HG03103 (cell line): ENCODE results near the gene GPR21.

ENCODE experiments used
- ATAC-seq: cut with Tn5 transposase; IDR thresholded peaks from one replicate; pipeline ENCODE4 v1.9.1; 2021; ENCODE audit warnings: low read depth; ENCODE audit not compliant: unreplicated experiment

Gene GPR21

DNA sequence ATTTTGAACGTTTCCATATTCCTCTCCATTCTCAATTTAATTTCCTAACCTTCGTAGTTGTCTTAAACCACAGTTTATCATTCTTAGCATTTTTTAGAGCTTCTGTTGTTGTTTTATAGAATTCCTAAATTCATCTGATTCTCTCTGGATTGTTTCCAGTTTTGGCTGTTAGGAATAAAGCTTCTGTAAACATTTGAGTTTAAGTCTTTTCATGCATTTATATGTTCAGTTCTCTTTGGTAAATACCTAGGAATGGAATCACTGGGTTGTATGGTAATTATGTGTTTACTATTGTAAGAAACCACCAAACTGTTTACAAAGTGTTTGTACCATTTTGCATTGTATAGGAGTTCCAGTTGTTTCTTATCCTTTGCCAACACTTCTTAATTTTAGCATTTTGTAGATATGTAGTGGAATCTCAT, 29.7 kb downstream of the GPR21 start:
- ATAC-seq: no peak

DNA sequence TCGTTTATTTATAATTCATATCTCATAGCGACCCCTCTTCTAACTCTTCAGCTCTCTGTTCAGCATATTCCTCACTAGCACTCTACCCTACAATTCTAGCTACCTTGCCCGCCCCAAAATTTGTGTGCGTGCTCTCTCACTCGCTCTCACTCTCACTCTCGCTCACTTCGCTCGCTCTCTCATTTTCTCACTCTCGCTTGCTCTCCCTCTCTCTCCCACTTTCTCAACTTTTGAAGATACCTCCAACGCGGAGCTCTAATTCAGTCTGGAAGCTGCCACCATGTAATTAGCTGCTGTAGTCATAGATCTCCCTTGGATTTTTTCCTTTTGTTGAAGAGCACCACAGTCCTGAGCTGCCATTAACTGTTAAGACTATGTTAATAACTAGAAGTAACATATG, 30.4 kb downstream of the GPR21 start:
- no peak for ATAC-seq

DNA sequence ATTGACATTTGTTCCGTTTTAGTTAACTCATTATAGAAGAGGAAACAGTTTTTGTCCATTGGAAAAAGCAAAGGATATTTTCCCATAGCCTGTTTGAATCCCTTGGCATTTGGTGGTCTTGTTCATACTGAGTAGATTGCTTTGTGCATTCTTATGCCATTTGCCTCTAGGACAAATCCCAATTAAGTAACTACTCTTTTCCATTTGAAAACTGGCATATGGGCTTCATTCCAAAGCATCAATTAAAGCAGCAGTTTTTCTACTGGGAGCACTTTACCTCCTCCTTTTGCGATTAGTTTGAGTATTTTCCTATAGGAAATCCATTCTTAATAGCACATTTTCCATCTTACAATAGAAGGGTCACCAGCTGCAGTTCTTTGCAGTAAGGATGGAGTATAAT, 31.2 kb downstream of the GPR21 start:
- ATAC-seq: no peak

DNA sequence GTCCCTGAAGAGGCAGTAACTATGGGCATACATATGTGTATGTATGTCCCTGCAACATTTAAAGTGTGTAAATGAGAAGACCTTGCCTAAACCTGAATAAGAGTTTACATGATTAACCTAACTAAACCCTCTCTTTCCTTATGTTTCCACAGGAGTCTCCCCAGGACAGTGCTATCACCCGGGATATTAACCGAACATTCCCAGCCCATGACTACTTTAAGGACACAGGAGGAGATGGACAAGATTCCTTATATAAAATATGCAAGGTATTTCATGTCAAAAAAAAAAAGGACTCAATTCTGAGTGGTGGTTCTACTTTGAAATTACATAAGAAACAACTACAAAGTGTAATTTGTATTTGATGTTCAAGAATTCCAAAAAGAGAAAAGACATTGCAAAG, 31.7 kb downstream of the GPR21 start:
- no peak for ATAC-seq

DNA sequence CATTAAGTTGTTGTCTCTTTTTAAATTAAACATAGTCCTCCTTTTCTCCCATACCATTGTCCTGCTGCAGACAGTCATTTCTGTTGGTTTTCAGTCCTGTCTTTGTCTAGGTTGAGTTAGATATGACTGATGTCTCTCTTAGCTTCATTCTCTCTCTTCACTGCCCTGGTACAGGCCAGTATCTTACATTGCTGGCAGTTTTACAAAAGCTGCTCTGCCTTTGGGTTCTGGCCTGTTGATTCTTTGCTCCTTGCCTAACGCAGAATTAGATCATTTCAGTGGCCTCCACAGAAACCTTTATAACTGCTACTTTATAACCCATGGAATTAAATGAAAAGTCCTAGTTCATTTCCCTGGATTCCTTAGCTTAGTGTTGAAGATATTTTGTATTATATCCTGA, 33.7 kb downstream of the GPR21 start:
- ATAC-seq: no peak

DNA sequence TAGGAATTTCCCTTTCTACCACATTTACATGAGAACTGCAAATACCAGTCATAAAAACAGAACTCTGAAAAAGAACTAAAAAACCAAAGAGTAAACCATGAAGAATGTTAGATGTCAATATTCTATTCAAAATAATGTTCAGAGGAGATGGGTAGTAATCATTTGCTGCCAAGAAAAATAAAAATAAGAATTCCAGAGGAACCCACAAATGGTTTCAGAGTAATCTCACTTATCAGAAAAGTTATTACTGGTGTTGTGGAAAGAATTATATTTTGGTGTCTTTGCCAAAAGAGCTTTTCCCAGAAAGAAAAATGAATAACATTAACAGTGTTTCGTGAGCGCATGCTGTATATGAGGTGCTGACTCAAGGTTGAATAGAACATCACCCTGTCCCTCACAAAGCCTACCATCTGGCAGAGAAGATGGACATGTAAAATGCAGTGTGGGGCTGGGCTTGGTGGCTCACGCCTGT, 35.6 kb downstream of the GPR21 start:
- no peak for ATAC-seq

DNA sequence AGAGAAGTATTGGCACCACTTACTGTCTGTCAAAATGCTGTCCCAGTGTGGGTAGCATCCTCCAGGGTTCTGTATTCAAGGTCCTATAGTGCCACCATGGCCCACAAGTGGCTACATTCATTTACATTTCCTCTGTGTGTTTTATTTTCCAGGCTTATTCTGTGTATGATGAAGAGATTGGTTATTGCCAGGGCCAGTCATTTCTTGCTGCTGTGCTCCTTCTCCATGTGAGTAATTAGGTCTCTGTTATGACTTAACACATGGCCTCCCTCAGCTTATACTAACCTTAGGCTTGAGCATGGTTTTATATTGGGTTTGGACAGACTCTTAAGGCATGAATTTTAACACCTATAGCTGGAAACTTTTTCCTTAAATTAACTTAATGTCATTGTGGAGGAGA, 36.7 kb downstream of the GPR21 start:
- ATAC-seq: no peak

DNA sequence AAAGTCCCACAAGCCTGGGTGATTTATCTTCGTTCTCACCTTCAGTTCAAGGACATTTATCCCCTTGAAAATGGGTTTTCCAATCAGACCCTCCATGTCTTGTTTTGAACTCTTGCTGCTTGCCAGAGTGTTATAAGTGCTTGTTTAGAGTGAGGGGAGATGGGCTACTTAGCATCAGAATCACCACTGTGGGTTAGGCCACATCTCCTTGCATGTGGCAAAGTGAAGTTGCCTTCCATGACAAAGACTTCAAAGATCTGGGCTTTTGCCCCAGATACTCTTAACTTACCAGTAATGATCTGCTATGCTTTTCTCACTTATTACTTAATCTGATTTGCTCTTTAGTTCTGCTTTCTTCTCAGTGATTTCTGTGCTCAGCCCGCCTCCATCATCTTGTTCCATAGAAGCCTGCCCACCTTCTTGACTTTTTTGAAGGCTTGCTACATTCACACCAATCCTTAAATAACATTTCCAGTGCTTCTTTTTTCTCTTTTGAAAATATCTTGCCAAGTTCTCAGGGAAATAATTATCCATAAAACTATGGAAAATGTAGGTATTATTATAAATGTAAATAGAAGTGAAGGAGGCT, 39.0 kb downstream of the GPR21 start:
- no peak for ATAC-seq

DNA sequence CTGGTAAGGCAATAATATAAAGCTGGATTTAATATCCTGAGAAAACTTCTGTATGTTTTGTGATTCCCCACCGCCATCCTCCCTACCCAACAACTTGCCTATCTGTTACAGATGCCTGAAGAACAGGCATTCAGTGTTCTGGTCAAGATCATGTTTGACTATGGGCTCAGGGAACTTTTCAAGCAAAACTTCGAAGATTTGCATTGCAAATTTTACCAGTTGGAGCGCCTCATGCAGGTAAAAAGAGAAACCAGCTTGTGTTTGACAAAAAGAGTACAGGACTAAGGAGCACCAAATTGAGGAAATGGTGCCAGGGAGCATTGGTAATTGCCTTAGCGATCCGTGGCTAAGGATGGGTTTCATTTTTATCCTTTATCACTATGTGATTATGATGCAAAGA, 40.0 kb downstream of the GPR21 start:
- no peak for ATAC-seq

DNA sequence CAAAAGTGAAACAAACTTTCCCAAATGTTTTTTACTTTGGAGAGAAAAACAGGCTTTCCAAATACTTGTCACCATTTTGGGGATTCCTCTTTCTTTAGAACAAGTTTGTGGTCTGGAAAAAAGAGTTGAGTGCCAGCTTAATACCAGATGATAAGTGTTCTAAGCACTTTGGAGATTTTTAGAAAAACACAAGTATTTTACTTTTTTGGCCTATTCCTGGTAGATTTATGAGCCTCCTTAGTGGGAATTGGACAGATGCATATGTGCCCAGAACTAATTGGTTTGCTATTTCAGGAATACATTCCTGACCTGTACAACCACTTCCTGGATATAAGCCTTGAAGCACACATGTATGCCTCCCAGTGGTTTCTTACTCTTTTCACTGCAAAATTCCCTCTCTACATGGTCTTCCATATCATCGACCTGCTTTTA, 40.5 kb downstream of the GPR21 start:
- ATAC-seq: no peak

DNA sequence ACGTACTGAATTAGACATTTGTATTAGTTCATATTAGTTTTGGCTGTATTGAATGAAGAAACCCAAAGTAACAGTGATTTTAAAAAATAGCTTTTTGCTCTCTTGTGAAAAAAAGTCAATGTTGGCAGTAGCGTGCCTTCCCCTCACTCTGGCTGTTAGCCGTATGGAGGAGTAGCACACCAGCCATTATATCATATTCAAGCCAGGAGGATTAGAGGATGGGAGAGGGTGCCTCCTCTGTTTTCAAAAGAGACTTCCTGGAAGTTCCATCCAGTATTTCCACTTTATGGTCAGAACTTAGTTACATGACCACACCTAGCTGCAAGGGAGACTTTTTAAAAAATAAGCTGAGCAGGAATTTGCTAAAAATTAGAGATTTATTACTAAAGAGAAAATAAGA, 41.2 kb downstream of the GPR21 start:
- ATAC-seq: no peak

DNA sequence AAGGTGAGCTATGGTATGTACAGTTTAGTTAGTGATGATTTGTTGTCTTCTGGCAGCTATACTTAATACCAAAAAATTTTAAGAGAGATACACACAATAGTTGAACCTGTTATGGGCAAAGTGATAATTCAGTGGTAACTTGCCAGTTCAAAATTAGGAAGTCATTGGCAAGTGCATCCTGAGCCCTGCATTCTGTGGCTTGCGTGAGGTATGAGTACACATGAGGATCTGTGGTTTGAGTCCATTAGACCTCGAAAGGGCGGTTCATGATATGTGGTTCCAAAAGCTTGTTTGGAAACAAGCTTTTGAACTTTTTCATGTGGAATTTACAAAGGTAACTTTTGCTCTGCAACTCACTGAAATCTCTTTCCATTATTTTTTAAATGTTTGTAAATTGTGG, 47.0 kb downstream of the GPR21 start:
- no peak for ATAC-seq

DNA sequence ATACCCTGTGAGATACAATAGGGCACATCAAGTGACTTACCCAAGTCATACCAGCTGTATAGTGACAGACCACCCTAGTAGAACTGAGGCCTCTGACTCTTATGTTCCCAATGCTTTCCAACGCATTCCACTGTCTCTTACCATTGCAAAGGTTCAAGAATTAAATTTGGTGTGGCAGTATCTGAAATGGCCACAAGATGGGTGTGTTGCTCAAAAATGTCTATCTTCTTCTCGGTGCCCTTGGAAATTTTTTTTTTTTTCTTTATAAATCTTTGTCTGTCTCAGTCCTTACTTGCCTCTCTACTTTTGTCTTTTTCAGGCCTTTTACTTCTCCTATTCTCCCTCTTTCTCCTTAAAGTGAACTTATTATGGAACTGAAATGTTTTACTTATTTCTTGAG, 48.4 kb downstream of the GPR21 start:
- no peak for ATAC-seq

DNA sequence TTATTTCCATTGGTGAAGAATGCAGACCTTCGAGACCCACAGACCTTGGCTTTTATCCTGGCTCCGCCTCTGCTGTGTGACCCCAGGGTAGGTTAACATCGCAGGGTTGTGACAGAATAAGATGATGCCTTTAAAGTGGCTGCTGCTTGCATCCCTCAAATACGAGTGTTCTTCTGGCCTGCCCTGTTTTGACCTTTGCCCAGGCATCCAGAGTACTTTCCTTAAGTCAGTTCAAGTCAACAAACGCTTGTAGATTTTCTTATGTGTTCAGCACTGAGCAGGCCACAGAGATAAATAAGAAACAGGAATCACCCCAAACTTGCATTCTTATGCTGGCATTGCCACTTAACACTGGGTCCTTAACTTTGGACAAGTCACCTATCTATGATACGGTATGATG, 50.2 kb downstream of the GPR21 start:
- no peak for ATAC-seq

DNA sequence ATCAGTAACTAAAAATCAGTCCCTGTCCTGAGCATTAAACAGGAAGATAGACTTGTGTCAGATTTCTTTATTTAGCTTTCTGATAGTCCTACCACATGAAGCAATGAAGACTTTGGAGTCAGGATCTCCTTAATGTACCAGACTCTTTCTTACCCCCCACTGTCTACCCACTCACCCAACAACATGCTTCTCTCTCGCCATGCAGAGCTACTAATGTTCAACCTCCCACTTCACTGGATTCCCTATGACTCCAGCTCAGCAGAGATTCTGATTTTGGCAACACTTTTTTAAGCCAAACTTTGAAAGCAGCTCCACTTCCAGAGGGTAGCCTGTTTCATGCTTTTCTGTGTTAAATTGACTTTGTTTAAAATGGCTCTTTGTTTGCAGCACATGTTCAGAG, 50.8 kb downstream of the GPR21 start:
- ATAC-seq: no peak
